Bronchial epithelial cell (primary cell): ENCODE results near the gene ZNF236. TPM values are rescaled to one million over a fixed set of nuclear protein-coding genes. Genes with fewer than 3 reads are reported as not detected.

ENCODE experiments used
- DNase-seq: peaks from one replicate; pipeline ENCODE4 v3.0.0-alpha.2; 2010; ENCODE audit warnings: low read depth
- FAIRE-seq: peaks from 2 replicates; lab custom pipeline; 2011; peaks lifted over from hg19 to GRCh38; lab: Jason Lieb, UNC
- H3K27me3 ChIP-seq: 2 replicates; pipeline ENCODE4 v1.5.1; 2011; ENCODE audit warnings: low read length; ENCODE audit not compliant: control insufficient read depth, insufficient read depth
- H3K36me3 ChIP-seq: 2 replicates; pipeline ENCODE4 v1.5.1; 2011; ENCODE audit warnings: low read length; ENCODE audit not compliant: control insufficient read depth, insufficient read depth
- H3K4me3 ChIP-seq: 2 replicates; pipeline ENCODE4 v1.5.1; 2011; ENCODE audit warnings: mild to moderate bottlenecking, low read depth, low read length, control low read depth
- total RNA-seq: library from RNA; depleted of rRNA; stranded (reverse); fragments of >200 nt; gene quantifications from 2 replicates; pipeline ENCODE4 v1.2.1, GENCODE V29; 2014
- TF ChIP-seq, protein P1 (sequence below): IDR thresholded peaks from 2 replicates; pipeline ENCODE4 v1.5.1; 2011; ENCODE audit warnings: mild to moderate bottlenecking, moderate library complexity, low read length, control low read depth, inconsistent platforms; ENCODE audit not compliant: insufficient read depth, severe bottlenecking

Gene ZNF236
- total RNA-seq, 1 donor from 2014 or later: 5.3 TPM

DNA sequence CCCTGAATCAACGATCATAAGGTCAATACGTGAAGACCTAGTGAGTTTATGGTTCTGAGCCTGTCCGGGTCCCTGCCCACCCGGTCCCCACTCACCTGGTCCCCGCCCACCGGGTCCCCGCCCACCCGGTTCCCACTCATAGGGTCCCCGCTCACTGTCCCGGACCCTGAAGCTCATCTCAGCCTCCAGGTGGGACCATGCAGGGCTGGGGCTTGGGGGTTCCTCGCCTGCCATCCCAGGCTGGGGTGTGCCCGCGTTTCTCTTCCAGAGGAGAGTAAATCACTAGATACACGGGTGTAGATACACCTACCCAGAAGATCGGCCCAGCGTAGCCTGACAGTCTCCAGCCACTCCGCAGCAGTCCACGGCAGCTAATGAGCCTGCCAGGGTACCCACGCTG lies 178.7 kb downstream of the ZNF236 start:
- Histone ChIP-seq H3K36me3 (no peaks in the 10 kb centered on the region), H3K4me3 (no peak overlapping the region), H3K27me3 (no peaks in the 10 kb centered on the region)
- DNase-seq (no peak), FAIRE-seq (no peak)
- TF ChIP-seq, protein P1, sequence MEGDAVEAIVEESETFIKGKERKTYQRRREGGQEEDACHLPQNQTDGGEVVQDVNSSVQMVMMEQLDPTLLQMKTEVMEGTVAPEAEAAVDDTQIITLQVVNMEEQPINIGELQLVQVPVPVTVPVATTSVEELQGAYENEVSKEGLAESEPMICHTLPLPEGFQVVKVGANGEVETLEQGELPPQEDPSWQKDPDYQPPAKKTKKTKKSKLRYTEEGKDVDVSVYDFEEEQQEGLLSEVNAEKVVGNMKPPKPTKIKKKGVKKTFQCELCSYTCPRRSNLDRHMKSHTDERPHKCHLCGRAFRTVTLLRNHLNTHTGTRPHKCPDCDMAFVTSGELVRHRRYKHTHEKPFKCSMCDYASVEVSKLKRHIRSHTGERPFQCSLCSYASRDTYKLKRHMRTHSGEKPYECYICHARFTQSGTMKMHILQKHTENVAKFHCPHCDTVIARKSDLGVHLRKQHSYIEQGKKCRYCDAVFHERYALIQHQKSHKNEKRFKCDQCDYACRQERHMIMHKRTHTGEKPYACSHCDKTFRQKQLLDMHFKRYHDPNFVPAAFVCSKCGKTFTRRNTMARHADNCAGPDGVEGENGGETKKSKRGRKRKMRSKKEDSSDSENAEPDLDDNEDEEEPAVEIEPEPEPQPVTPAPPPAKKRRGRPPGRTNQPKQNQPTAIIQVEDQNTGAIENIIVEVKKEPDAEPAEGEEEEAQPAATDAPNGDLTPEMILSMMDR: no peak

DNA sequence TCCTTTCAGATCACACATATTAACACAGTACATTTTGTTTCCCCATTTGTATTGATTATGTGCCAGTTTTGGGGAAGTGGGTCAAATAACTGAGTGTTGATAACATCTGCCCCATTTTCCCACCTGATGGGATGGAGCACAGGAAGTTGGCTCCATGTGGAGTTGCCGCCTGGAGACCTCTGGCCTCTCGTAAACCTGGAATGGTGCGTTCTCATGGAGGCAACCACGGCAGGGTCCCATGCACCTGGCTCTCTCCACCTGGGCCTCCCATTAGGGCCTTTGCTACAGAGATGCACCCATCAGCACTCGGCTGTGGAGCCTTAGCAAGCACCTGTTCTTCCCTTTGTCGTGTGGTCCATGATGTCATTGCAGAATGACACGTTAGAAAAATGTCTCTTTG lies 179.6 kb downstream of the ZNF236 start:
- TF ChIP-seq, protein P1: no peak
- DNase-seq: no peak
- Histone ChIP-seq H3K27me3 (no peaks in the 10 kb centered on the region), H3K36me3 (no peaks in the 10 kb centered on the region), H3K4me3 (no peak overlapping the region)
- peak; percentile 66 for FAIRE-seq

DNA sequence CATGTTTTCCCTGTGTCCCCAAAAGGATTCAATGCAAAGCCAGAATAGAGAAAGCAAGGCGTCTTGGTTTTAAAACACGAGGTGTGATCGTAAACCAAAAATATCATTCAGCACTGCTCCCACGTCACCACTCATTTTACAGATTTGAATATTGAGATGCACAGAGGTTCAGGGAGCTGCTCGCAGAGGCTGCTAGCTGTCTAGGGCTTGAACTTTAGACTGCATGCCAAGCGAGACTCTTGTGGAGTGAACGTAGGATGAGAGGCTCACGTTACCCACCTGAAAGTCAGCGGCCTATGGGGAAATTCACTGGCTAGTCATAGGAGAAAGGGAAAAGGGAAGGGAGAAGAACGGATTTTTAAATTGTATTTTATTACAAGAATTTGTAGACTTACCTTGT lies 180.1 kb downstream of the ZNF236 start:
- H3K4me3 ChIP-seq: no peak overlapping the region
- no peaks in the 10 kb centered on the region for H3K27me3 ChIP-seq
- DNase-seq (no peak), FAIRE-seq (no peak)
- TF ChIP-seq, protein P1: no peak
- H3K36me3 ChIP-seq: no peaks in the 10 kb centered on the region

DNA sequence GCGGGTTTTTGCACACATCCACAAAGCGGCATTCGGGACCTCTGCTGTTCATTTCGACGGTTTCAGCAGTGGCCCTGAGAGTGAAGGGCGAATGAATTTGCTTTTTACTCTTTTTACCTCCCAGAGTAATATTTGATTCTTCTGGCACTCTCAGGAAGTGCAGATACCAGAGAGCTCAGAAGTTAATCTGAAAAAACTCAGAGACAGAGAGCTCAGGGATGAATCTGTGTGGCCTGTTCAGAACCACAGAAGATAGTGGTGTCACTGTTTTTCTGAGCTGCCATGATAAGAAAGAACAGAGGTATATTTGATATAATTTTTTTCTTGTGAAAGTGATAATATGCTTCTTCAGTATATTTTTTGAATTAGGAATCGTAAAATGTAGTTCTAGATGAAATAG lies 181.0 kb downstream of the ZNF236 start:
- no peak for FAIRE-seq
- no peak for DNase-seq

DNA sequence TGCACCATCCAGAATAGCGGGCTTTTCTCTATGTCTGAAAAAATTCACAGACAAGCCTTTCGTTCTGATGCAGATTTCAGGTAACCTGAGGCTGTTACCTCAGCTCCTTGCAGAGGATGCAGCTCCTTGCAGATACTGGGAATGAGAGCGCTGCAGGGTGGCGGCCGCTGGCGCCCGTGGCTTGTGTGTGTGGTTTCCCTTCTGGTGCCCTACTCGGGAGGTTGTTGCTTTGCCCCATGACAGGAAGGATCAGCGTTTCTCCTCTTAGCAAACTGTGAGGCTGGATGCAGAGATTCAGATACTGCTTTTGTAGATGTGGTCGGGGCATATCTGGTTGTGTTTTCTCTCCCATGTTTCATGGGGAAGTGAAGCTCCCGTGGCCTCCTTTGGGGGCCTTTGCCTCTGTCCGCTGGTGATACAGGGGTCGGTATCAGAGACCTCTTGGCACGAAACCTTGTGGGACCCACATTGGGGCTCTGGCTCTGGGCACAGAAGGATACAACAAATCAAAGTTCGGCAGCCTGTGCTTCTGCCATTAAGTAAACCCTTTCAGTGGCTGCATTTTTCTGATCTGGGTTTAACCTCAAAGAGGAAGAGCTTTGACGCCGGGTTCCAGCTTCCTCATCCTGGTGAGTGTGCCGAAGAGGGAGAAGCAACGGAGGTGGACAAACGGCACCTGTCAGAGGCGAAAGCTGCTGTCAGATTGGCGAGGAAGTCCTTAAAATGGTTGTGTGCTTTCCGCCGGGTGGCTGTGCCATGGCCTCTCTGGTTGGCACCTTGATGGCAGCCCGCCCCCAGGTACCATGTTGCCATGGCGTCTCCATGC lies 182.4 kb downstream of the ZNF236 start:
- DNase-seq (no peak), FAIRE-seq (no peak)
- H3K27me3 ChIP-seq: no peaks in the 10 kb centered on the region
- H3K36me3 ChIP-seq: no peaks in the 10 kb centered on the region
- TF ChIP-seq, protein P1: no peak
- H3K4me3 ChIP-seq: no peak overlapping the region

More for the DNA sequence above, 181.0 kb downstream of the ZNF236 start:
- no peaks in the 10 kb centered on the region for H3K36me3 ChIP-seq
- H3K4me3 ChIP-seq: no peak overlapping the region
- H3K27me3 ChIP-seq: no peaks in the 10 kb centered on the region
- TF ChIP-seq, protein P1: no peak
